ENCODE results near the gene CD9.

GRCh38 chr12:6230321-6231110, 30.3 kb downstream of the CD9 start:
- TF ChIP-seq SPI1 (IDR thresholded peaks at IDR 0.05; ENCODE audit: low read depth, low read length) = 0 out of 2 replicates have a peak, but pooled peaks have one; percentile 29
- TF ChIP-seq POLR2AphosphoS5 (IDR thresholded peaks at IDR 0.05; ENCODE audit: low read depth, low read length) = no peak; the same call in 1 of the 2 replicates
- TF ChIP-seq POLR2A (IDR thresholded peaks at IDR 0.05; ENCODE audit: low read depth, low read length) = no peak
- TF ChIP-seq TAF1 (IDR thresholded peaks at IDR 0.05; ENCODE audit: low read depth, low read length) = no peak
